Pancreas (tissue), 10 donors: ENCODE measurements around the gene GON4L. TPM values are rescaled to one million over a fixed set of nuclear protein-coding genes. Genes with fewer than 3 reads are reported as not detected.
"Not testable (repeated sequence)": the region's sequence is repeated elsewhere in the genome, so short reads cannot be mapped to it uniquely, and the experiment has no call there.

ENCODE experiments used
- ATAC-seq, 4 donors: fragments of 200-7000 bp; cut with Tn5 transposase; one replicate each; pipeline versions ENCODE4 v1.8.0 to v1.9.1; 2020; ENCODE audit warnings: mild to moderate bottlenecking in 4 of 4, moderate library complexity in 4 of 4
- DNase-seq, 6 donors: peaks; one replicate each; pipeline ENCODE4 v3.0.0-alpha.2; 2020
- FAIRE-seq: peaks from 2 replicates; lab custom pipeline; 2012; peaks lifted over from hg19 to GRCh38; lab: Jason Lieb, UNC
- H3K27ac ChIP-seq, 4 donors: fragments of 200-600 bp; sonication (generic); 1 replicate in 3 of 4; 2 replicates in 1 of 4; pipeline versions ENCODE4 v1.5.0 to v1.8.0; 2020
- H3K27me3 ChIP-seq, 4 donors: fragments of 200-600 bp; one replicate each; pipeline ENCODE4 v1.8.0; 2021
- H3K36me3 ChIP-seq, 3 donors: fragments of 200-600 bp; sonication (generic) in 1 of 3; one replicate each; pipeline versions ENCODE4 v1.5.0 to v1.8.0; 2020 to 2021
- H3K4me1 ChIP-seq, 3 donors: fragments of 200-600 bp; one replicate each; pipeline ENCODE4 v1.8.0; 2021
- H3K4me3 ChIP-seq, 4 donors: fragments of 200-600 bp; sonication (generic) in 2 of 4; one replicate each; pipeline versions ENCODE4 v1.5.0 to v1.8.0; 2020 to 2021
- H3K9me3 ChIP-seq, 4 donors: fragments of 200-600 bp; one replicate each; pipeline ENCODE4 v1.8.0; 2021
- CTCF ChIP-seq, 4 donors: fragments of 200-600 bp; sonication (generic) in 3 of 4; IDR thresholded peaks; one replicate each; pipeline versions ENCODE4 v1.5.0 to v1.8.0; 2021; ENCODE audit warnings: antibody characterized with exemption in 4 of 4
- WGBS, 2 donors: extraction: QIAGEN DNeasy Blood & Tissue Kit; methylation state at CpG; one replicate each; pipeline ENCODE4 v1.1.7; 2013; 5-methylcytosine and 5-hydroxymethylcytosine counted together
- intact Hi-C, 3 donors: fragments of 100-400 bp; cut with DNase I; formaldehyde crosslinking; loops; one replicate each; pipeline versions ENCODE4 v1.11.1 to v1.14.2; 2022
- polyA plus RNA-seq, 2 donors: library from polyadenylated mRNA; stranded (reverse); fragments of 200-250 nt; gene quantifications; one replicate each; pipeline ENCODE4 v1.2.3, GENCODE V29; 2013
- total RNA-seq, 6 donors: library from RNA; stranded (reverse); fragmentation: NEBNext Ultra II Directional in 4 of 6; extraction: Animal tissue kit (Norgen Biotek cat#: 25700) in 4 of 6; gene quantifications; one replicate each; pipeline versions ENCODE4 v1.2.1 to v1.2.4, GENCODE V29; 2021 to 2023
- donor health status: healthy with polysubstance abuse.
- donor health status: DM: no; HTN: no; CAD: no; lungs with moderate emphysema.
- donor health status: DM: no; HTN: no; CAD: no.
- donor health status: control.
- donor health status: control.
- donor health status: Bipolar disorder and iron deficiency.
- donor health status: DM: yes; HTN: yes; CAD: no.
- donor health status: DM: no; HTN: no; CAD: no.
- donor health status: DM: no; HTN: no; CAD: no.
- donor health status: DM: yes; HTN: yes; CAD: no.

Gene GON4L
- total and polyA plus RNA-seq, 8 donors = 18.5 to 32.3 (median 24.8) TPM

- ATAC-seq = no peak
- Histone ChIP-seq H3K4me3 (no peak overlapping the region), H3K36me3 (peaks cover 0 to 32% (median 0%) of the 10 kb centered on the region in 3 donors), H3K9me3 (no peaks in the 10 kb centered on the region), H3K4me1 (no peaks in the 10 kb centered on the region), H3K27ac (no peak overlapping the region), H3K27me3 (no peaks in the 10 kb centered on the region)
- no peak for DNase-seq
- TF ChIP-seq CTCF (IDR thresholded peaks at IDR 0.05) = no peak
- FAIRE-seq = no peak
- intact Hi-C loops = no loop called here
- WGBS, 2 donors = 77 to 80% methylated on average over 1 of the region's 1 CpG
Observed at GRCh38 chr1:155793213-155793612, 63.8 kb downstream of the GON4L start.

GRCh38 chr1:155777582-155777981, 79.4 kb downstream of the GON4L start:
- FAIRE-seq (no peak), DNase-seq (no peak), ATAC-seq (no peak)
- Histone ChIP-seq H3K27me3 (no peaks in the 10 kb centered on the region), H3K9me3 (no peaks in the 10 kb centered on the region), H3K36me3 (peaks cover 0 to 43% (median 5%) of the 10 kb centered on the region in 3 donors), H3K4me3 (no peak overlapping the region), H3K27ac (no peak overlapping the region), H3K4me1 (no peaks in the 10 kb centered on the region)
- TF ChIP-seq CTCF (IDR thresholded peaks at IDR 0.05) = no peak
- intact Hi-C loops = no loop called here
- WGBS, 2 donors = 82 to 90% methylated on average over 3 of the region's 3 CpGs

- DNase-seq (no peak), FAIRE-seq (no peak), ATAC-seq (no peak)
- no peak overlapping the region for H3K4me3 ChIP-seq
- H3K36me3 ChIP-seq = peaks cover 0 to 51% (median 9%) of the 10 kb centered on the region in 3 donors
- no peak overlapping the region for H3K27ac ChIP-seq
- H3K27me3 ChIP-seq = no peaks in the 10 kb centered on the region
- 92 to 95% methylated on average over 4 of the region's 4 CpGs for WGBS, 2 donors
- intact Hi-C loops = no loop called here
- no peaks in the 10 kb centered on the region for H3K9me3 ChIP-seq
- TF ChIP-seq CTCF (IDR thresholded peaks at IDR 0.05) = no peak
- no peaks in the 10 kb centered on the region for H3K4me1 ChIP-seq
Observed at GRCh38 chr1:155776414-155776813, 80.6 kb downstream of the GON4L start.

- 80 to 88% methylated on average over 2 of the region's 2 CpGs for WGBS, 2 donors
- Histone ChIP-seq H3K27ac (no peak overlapping the region), H3K4me3 (no peak overlapping the region), H3K4me1 (no peaks in the 10 kb centered on the region), H3K36me3 (peaks cover 0 to 62% (median 17%) of the 10 kb centered on the region in 3 donors), H3K27me3 (no peaks in the 10 kb centered on the region), H3K9me3 (no peaks in the 10 kb centered on the region)
- TF ChIP-seq CTCF (IDR thresholded peaks at IDR 0.05) = no peak
- DNase-seq (no peak), ATAC-seq (no peak), FAIRE-seq (no peak)
- intact Hi-C loops = no loop called here
Observed at GRCh38 chr1:155773221-155773620, 83.8 kb downstream of the GON4L start.

- no peak overlapping the region for H3K27ac ChIP-seq
- no peak overlapping the region for H3K4me3 ChIP-seq
- FAIRE-seq = no peak
- DNase-seq = no peak
- no peaks in the 10 kb centered on the region for H3K9me3 ChIP-seq
- 91 to 94% methylated on average over 5 of the region's 5 CpGs for WGBS, 2 donors
- no peak for ATAC-seq
- peaks cover 0 to 57% (median 25%) of the 10 kb centered on the region in 3 donors for H3K36me3 ChIP-seq
- no peak for TF ChIP-seq CTCF (IDR thresholded peaks at IDR 0.05)
- H3K4me1 ChIP-seq = no peaks in the 10 kb centered on the region
- H3K27me3 ChIP-seq = no peaks in the 10 kb centered on the region
- intact Hi-C loops = no loop called here
Observed at GRCh38 chr1:155769257-155769656, 87.8 kb downstream of the GON4L start.

GRCh38 chr1:155767399-155767989, 89.5 kb downstream of the GON4L start:
- ATAC-seq, H3K4me1 ChIP-seq, H3K4me3 ChIP-seq, DNase-seq, H3K27ac ChIP-seq, H3K9me3 ChIP-seq, FAIRE-seq, H3K27me3 ChIP-seq, intact Hi-C loops: not testable (repeated sequence)
- WGBS, 2 donors = 82 to 97% methylated on average over 3 of the region's 5 CpGs
- peaks cover 1 to 54% (median 25%) of the 10 kb centered on the region in 3 donors for H3K36me3 ChIP-seq

GRCh38 chr1:155763989-155764388, 93.0 kb downstream of the GON4L start:
- intact Hi-C loops, H3K27me3 ChIP-seq, ATAC-seq, H3K9me3 ChIP-seq, H3K27ac ChIP-seq, H3K4me3 ChIP-seq, FAIRE-seq, DNase-seq, H3K4me1 ChIP-seq: not testable (repeated sequence)
- WGBS, 2 donors = 92 to 98% methylated on average over 7 of the region's 7 CpGs
- H3K36me3 ChIP-seq = peaks cover 4 to 64% (median 13%) of the 10 kb centered on the region in 3 donors
